ENCODE results near the gene FOXB2.
"Not testable (repeated sequence)": the region's sequence is repeated elsewhere in the genome, so short reads cannot be mapped to it uniquely, and the experiment has no call there.

DNA sequence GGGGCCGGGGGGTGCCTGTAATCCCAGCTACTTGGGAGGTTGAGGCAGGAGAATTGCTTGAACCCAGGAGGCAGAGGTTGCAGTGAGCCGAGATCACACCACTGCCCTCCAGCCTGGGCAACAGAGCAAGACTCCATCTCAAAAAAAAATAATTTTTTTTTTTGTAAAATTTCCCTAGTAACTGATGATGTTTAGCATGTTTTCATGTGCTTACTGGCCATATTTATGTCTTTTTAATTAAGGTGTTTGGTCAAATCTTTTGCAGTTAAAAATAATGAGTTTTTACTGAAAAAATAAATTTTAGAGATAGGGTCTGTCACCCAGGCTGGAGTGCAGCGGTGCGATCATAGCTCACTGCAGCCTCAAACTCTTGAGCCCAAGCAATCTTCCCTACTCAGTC lies 24.3 kb downstream of the FOXB2 start:
- TF ChIP-seq POLR2A (IDR thresholded peaks at IDR 0.05), result not testable (repeated sequence)
- TF ChIP-seq, protein P1, sequence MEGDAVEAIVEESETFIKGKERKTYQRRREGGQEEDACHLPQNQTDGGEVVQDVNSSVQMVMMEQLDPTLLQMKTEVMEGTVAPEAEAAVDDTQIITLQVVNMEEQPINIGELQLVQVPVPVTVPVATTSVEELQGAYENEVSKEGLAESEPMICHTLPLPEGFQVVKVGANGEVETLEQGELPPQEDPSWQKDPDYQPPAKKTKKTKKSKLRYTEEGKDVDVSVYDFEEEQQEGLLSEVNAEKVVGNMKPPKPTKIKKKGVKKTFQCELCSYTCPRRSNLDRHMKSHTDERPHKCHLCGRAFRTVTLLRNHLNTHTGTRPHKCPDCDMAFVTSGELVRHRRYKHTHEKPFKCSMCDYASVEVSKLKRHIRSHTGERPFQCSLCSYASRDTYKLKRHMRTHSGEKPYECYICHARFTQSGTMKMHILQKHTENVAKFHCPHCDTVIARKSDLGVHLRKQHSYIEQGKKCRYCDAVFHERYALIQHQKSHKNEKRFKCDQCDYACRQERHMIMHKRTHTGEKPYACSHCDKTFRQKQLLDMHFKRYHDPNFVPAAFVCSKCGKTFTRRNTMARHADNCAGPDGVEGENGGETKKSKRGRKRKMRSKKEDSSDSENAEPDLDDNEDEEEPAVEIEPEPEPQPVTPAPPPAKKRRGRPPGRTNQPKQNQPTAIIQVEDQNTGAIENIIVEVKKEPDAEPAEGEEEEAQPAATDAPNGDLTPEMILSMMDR (IDR thresholded peaks at IDR 0.05), result not testable (repeated sequence)
